Keratinocyte (primary cell): ENCODE data around the gene UNC13A. TPM values are rescaled to one million over a fixed set of nuclear protein-coding genes. Genes with fewer than 3 reads are reported as not detected.
"Not testable (repeated sequence)": the region's sequence is repeated elsewhere in the genome, so short reads cannot be mapped to it uniquely, and the experiment has no call there.

Source experiments
- DNase-seq: peaks from one replicate; pipeline ENCODE4 v3.0.0-alpha.2; 2011; ENCODE audit warnings: low read depth, missing footprints, low spot score
- FAIRE-seq: peaks from 2 replicates; lab custom pipeline; 2011; peaks lifted over from hg19 to GRCh38; lab: Jason Lieb, UNC
- H2AFZ ChIP-seq: 2 replicates; pipeline ENCODE4 v1.6.0; 2012; ENCODE audit warnings: low read length, control low read depth, inconsistent platforms; ENCODE audit not compliant: control insufficient read depth
- H3K27ac ChIP-seq: 2 replicates; pipeline ENCODE4 v1.5.1; 2011; ENCODE audit warnings: low read length; ENCODE audit not compliant: control insufficient read depth, insufficient read depth
- H3K27me3 ChIP-seq: 3 replicates; pipeline ENCODE4 v1.6.0; 2011; ENCODE audit warnings: low read length; ENCODE audit not compliant: control insufficient read depth, insufficient read depth; ENCODE audit errors: extremely low read depth
- H3K36me3 ChIP-seq, 2 experiments: 2 replicates in 1 of 2; 3 replicates in 1 of 2; pipeline ENCODE4 v1.5.1; 2011; ENCODE audit warnings: low read length in 2 of 2, mild to moderate bottlenecking in 1 of 2; ENCODE audit not compliant: control insufficient read depth in 2 of 2, insufficient read depth in 2 of 2; ENCODE audit errors: extremely low read depth in 1 of 2
- H3K4me1 ChIP-seq: 3 replicates; pipeline ENCODE4 v1.5.1; 2011; ENCODE audit warnings: low read length; ENCODE audit not compliant: control insufficient read depth, insufficient read depth; ENCODE audit errors: extremely low read depth
- H3K4me2 ChIP-seq: 3 replicates; pipeline ENCODE4 v1.6.0; 2011; ENCODE audit warnings: low read depth, low read length; ENCODE audit not compliant: control insufficient read depth, insufficient read depth; ENCODE audit errors: extremely low read depth
- H3K4me3 ChIP-seq, 3 experiments: fragments of 200-600 bp in 1 of 3; sonication (generic) in 1 of 3; 2 replicates in 2 of 3; 3 replicates in 1 of 3; pipeline ENCODE4 v1.5.1; 2011 to 2016; ENCODE audit warnings: low read length in 3 of 3, mild to moderate bottlenecking in 3 of 3, control low read depth in 2 of 3, inconsistent platforms in 1 of 3, low read depth in 1 of 3, mixed read lengths in 1 of 3, mixed run types in 1 of 3, moderate library complexity in 1 of 3; ENCODE audit not compliant: control insufficient read depth in 2 of 3, insufficient read depth in 2 of 3; ENCODE audit errors: extremely low read depth in 1 of 3
- H3K79me2 ChIP-seq: 2 replicates; pipeline ENCODE4 v1.6.0; 2012; ENCODE audit warnings: low read length; ENCODE audit not compliant: control insufficient read depth, insufficient read depth
- H3K9ac ChIP-seq: 3 replicates; pipeline ENCODE4 v1.6.0; 2011; ENCODE audit warnings: low read length; ENCODE audit not compliant: control insufficient read depth, insufficient read depth; ENCODE audit errors: extremely low read depth
- H3K9me1 ChIP-seq: 3 replicates; pipeline ENCODE4 v1.6.0; 2011; ENCODE audit warnings: low read length; ENCODE audit not compliant: control insufficient read depth, insufficient read depth; ENCODE audit errors: extremely low read depth
- H3K9me3 ChIP-seq: 2 replicates; pipeline ENCODE4 v1.5.1; 2012; ENCODE audit warnings: low read depth, low read length; ENCODE audit not compliant: control insufficient read depth
- H4K20me1 ChIP-seq: 3 replicates; pipeline ENCODE4 v1.6.0; 2011; ENCODE audit warnings: low read length; ENCODE audit not compliant: control insufficient read depth, insufficient read depth; ENCODE audit errors: extremely low read depth
- CTCF ChIP-seq, 3 experiments: IDR thresholded peaks in 1 of 3; conservative IDR thresholded peaks in 1 of 3; optimal IDR thresholded peaks in 1 of 3; 2 replicates in 2 of 3; 3 replicates in 1 of 3; pipeline versions ENCODE3 to v1.5.1; 2011; ENCODE audit warnings: low read length in 3 of 3, mild to moderate bottlenecking in 3 of 3, moderate library complexity in 2 of 3, control low read depth in 1 of 3, inconsistent platforms in 1 of 3; ENCODE audit not compliant: insufficient read depth in 2 of 3; ENCODE audit errors: extremely low read depth in 1 of 3
- EZH2 ChIP-seq: IDR thresholded peaks from one replicate; pipeline ENCODE4 v1.6.1; 2012; ENCODE audit warnings: inconsistent platforms, mild to moderate bottlenecking, low read length, moderate library complexity
- dilution Hi-C: fragments of 300-500 bp; cut with MboI; formaldehyde crosslinking; loops from one replicate; pipeline ENCODE4 v1.7.0; 2020; ENCODE audit warnings: low sequenced_read_pairs; ENCODE audit not compliant: extremely low pct_ligation_motif_present
- polyA plus RNA-seq, 5 experiments: library from polyadenylated mRNA; depleted of rRNA in 3 of 5; stranded (reverse) in 3 of 5; stranded (forward) in 1 of 5; unstranded in 1 of 5; fragments of >200 nt; gene quantifications; 1 replicate in 1 of 5; 2 replicates in 3 of 5; 3 replicates in 1 of 5; pipeline versions ENCODE4 v1.2.1 to v1.2.3, GENCODE V29; 2011 to 2012; ENCODE audit warnings: missing spikeins in 2 of 5, low read depth in 1 of 5, low replicate concordance in 1 of 5

UNC13A gene
- polyA plus RNA-seq, 1 donor (not counting 4 experiments of a cell fraction or from before 2014, with no cell fraction given): under 0.01 TPM

- H3K4me1 ChIP-seq: no peaks in the 10 kb centered on the region
- no peak for TF ChIP-seq EZH2
- TF ChIP-seq CTCF (optimal IDR thresholded peaks at IDR 0.05 in 1 of 3, IDR thresholded peaks at IDR 0.05 in 1 of 3, conservative IDR thresholded peaks at IDR 0.05 in 1 of 3; ENCODE audit: extremely low read depth in 1 of 3, insufficient read depth in 2 of 3, low read length in 3 of 3): no peak
- H3K4me3 ChIP-seq: no peak overlapping the region
- no peak overlapping the region for H3K9ac ChIP-seq
- FAIRE-seq (no peak), DNase-seq (no peak)
- no peaks in the 10 kb centered on the region for H3K9me3 ChIP-seq
- dilution Hi-C loops: no loop called here
- no peak overlapping the region for H3K27ac ChIP-seq
- H3K79me2 ChIP-seq: no peaks in the 10 kb centered on the region
- no peak overlapping the region for H2AFZ ChIP-seq
- H3K4me2 ChIP-seq: no peak overlapping the region
- no peaks in the 10 kb centered on the region for H3K36me3 ChIP-seq
- H3K9me1 ChIP-seq: no peaks in the 10 kb centered on the region
- no peaks in the 10 kb centered on the region for H4K20me1 ChIP-seq
- H3K27me3 ChIP-seq: no peaks in the 10 kb centered on the region
Measured at GRCh38 chr19:17590866-17591265, 97.3 kb downstream of the UNC13A start.

- H4K20me1 ChIP-seq, H3K9me3 ChIP-seq, H3K79me2 ChIP-seq, H3K4me2 ChIP-seq, DNase-seq, FAIRE-seq, H3K9ac ChIP-seq, H3K4me1 ChIP-seq, dilution Hi-C loops, H3K27me3 ChIP-seq, H3K27ac ChIP-seq, H2AFZ ChIP-seq, H3K4me3 ChIP-seq, H3K9me1 ChIP-seq: not testable (repeated sequence)
- H3K36me3 ChIP-seq: peaks cover 14 to 17% of the 10 kb centered on the region in 2 experiments
Measured at GRCh38 chr19:17585395-17585794, 102.8 kb downstream of the UNC13A start.

GRCh38 chr19:17584132-17584531, 104.0 kb downstream of the UNC13A start:
- DNase-seq (no peak), FAIRE-seq (no peak)
- H3K9ac ChIP-seq: no peak overlapping the region
- no peak overlapping the region for H3K4me3 ChIP-seq
- no peaks in the 10 kb centered on the region for H3K9me3 ChIP-seq
- TF ChIP-seq CTCF (optimal IDR thresholded peaks at IDR 0.05 in 1 of 3, IDR thresholded peaks at IDR 0.05 in 1 of 3, conservative IDR thresholded peaks at IDR 0.05 in 1 of 3; ENCODE audit: extremely low read depth in 1 of 3, insufficient read depth in 2 of 3, low read length in 3 of 3) (no peak), EZH2 (no peak)
- H3K36me3 ChIP-seq: peaks cover 14 to 17% of the 10 kb centered on the region in 2 experiments
- no peaks in the 10 kb centered on the region for H3K9me1 ChIP-seq
- H3K4me1 ChIP-seq: peaks cover 14% of the 10 kb centered on the region
- dilution Hi-C loops: no loop called here
- H3K27ac ChIP-seq: no peak overlapping the region
- no peaks in the 10 kb centered on the region for H3K27me3 ChIP-seq
- H2AFZ ChIP-seq: no peak overlapping the region
- H4K20me1 ChIP-seq: no peaks in the 10 kb centered on the region
- no peaks in the 10 kb centered on the region for H3K79me2 ChIP-seq
- H3K4me2 ChIP-seq: no peak overlapping the region
